OCI-LY3 (cell line): ENCODE data around the gene DGCR6.
"Not testable (repeated sequence)": the region's sequence is repeated elsewhere in the genome, so short reads cannot be mapped to it uniquely, and the experiment has no call there.

Source experiments
- H2AFZ ChIP-seq: fragments of 200-600, 300-600 bp; shearing (Covaris generic); 2 replicates; pipeline ENCODE4 v1.6.0; 2014; ENCODE audit warnings: antibody characterized with exemption, low read depth, low read length
- H3K27ac ChIP-seq: fragments of 200-600, 300-600 bp; sonication (generic); 2 replicates; pipeline ENCODE4 v1.5.1; 2014; ENCODE audit warnings: mild to moderate bottlenecking, low read length, moderate library complexity, mixed read lengths
- H3K27me3 ChIP-seq: fragments of 200-600, 300-600 bp; sonication (generic); 2 replicates; pipeline ENCODE4 v1.6.1; 2014; ENCODE audit warnings: low read depth, low read length, mixed read lengths
- H3K36me3 ChIP-seq: fragments of 200-600, 300-600 bp; sonication (generic); replicated peaks from 2 replicates; pipeline ENCODE3; 2014; ENCODE audit warnings: low read depth, low read length, mixed read lengths
- H3K4me1 ChIP-seq: fragments of 300-600, 200-600 bp; sonication (generic); 2 replicates; pipeline ENCODE4 v1.6.1; 2014; ENCODE audit warnings: low read length, mixed read lengths
- H3K4me2 ChIP-seq: fragments of 200-600, 300-600 bp; sonication (generic); 2 replicates; pipeline ENCODE4 v1.6.1; 2014; ENCODE audit warnings: low read length, mixed read lengths
- H3K4me3 ChIP-seq: fragments of 300-600, 200-600 bp; sonication (generic); 2 replicates; pipeline ENCODE4 v1.5.1; 2014; ENCODE audit warnings: antibody characterized with exemption, mild to moderate bottlenecking, low read length, moderate library complexity
- H3K79me2 ChIP-seq: fragments of 300-600, 200-600 bp; shearing (Covaris generic); 2 replicates; pipeline ENCODE4 v1.6.1; 2014; ENCODE audit warnings: mild to moderate bottlenecking, low read length, mixed read lengths
- H3K9ac ChIP-seq: fragments of 300-600, 200-600 bp; shearing (Covaris generic); 2 replicates; pipeline ENCODE4 v1.6.0; 2014; ENCODE audit warnings: mild to moderate bottlenecking, low read length, moderate library complexity
- H3K9me3 ChIP-seq: fragments of 200-600, 300-600 bp; shearing (Covaris generic); 2 replicates; pipeline ENCODE4 v1.6.1; 2014; ENCODE audit warnings: low read length, mixed read lengths; ENCODE audit not compliant: insufficient read depth
- H4K20me1 ChIP-seq: fragments of 200-600, 300-600 bp; sonication (generic); 2 replicates; pipeline ENCODE4 v1.6.1; 2016; ENCODE audit warnings: low read length, mixed read lengths; ENCODE audit not compliant: insufficient read depth
- CTCF ChIP-seq: fragments of 200-600, 300-600 bp; sonication (generic); IDR thresholded peaks from 2 replicates; pipeline ENCODE4 v1.5.1; 2014; ENCODE audit warnings: antibody characterized with exemption, low read length, low read depth
- EZH2phosphoT487 ChIP-seq: fragments of 200-600 bp; shearing (Covaris generic); IDR thresholded peaks from 2 replicates; pipeline ENCODE4 v1.6.1; 2018; ENCODE audit warnings: antibody characterized with exemption, mixed run types, low read depth

Gene DGCR6

GRCh38 chr22:18896037-18896657 is 10.0 kb upstream of the DGCR6 start:
- not testable (repeated sequence) for H3K9me3 ChIP-seq, H3K4me2 ChIP-seq, H3K36me3 ChIP-seq, H3K4me1 ChIP-seq, H2AFZ ChIP-seq, H3K4me3 ChIP-seq, H3K9ac ChIP-seq, H3K27me3 ChIP-seq, H3K79me2 ChIP-seq, H3K27ac ChIP-seq, H4K20me1 ChIP-seq

DNA sequence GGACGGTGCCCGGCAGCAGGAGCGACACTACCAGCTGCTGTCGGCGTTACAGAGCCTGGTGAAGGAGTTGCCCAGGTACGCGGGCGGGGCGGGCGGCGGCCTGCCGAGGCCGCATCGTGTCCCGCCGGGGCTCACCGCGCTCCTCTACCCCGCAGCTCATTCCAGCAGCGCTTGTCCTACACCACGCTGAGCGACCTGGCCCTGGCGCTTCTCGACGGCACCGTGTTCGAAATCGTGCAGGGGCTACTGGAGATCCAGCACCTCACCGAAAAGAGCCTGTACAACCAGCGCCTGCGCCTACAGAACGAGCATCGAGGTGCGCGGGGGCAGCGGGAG is 258 bp downstream of the DGCR6 start:
- H2AFZ ChIP-seq, H3K4me1 ChIP-seq, H3K4me2 ChIP-seq, H3K36me3 ChIP-seq, H4K20me1 ChIP-seq, H3K9me3 ChIP-seq, H3K9ac ChIP-seq, H3K4me3 ChIP-seq, H3K27me3 ChIP-seq, H3K79me2 ChIP-seq, H3K27ac ChIP-seq: not testable (repeated sequence)

- no peak overlapping the region for H3K27ac ChIP-seq
- H3K27me3 ChIP-seq: no peaks in the 10 kb centered on the region
- H3K9me3 ChIP-seq: no peaks in the 10 kb centered on the region
- H4K20me1 ChIP-seq: no peaks in the 10 kb centered on the region
- H3K79me2 ChIP-seq: no peaks in the 10 kb centered on the region
- H3K4me1 ChIP-seq: no peaks in the 10 kb centered on the region
- H3K4me3 ChIP-seq: no peak overlapping the region
- H3K9ac ChIP-seq: no peak overlapping the region
- H2AFZ ChIP-seq: no peak overlapping the region
- TF ChIP-seq CTCF (no peak), EZH2phosphoT487 (no peak)
- no peaks in the 10 kb centered on the region for H3K36me3 ChIP-seq
- no peak overlapping the region for H3K4me2 ChIP-seq
Observed at GRCh38 chr22:18906896-18907295, 776 bp downstream of the DGCR6 start.

DNA sequence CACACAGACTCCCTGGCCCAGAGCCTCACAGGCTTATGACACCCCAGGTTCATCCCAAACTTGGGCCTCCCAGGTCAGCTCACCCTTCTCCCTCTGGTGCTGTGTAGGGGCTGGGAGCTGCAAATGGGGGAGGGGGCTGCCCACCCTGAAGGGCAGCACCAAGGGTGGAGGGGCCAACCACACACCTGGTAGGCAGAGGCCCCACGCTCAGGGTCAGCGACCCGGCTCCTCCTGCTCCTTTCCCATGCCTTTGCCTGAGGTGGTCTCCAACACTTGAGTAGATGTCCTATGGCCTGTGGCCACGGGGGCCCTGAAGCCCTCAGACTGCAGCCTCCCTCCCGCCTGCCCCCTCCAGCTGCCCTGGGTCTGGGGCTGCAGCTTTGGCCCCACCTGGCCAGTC is 3.4 kb downstream of the DGCR6 start:
- Histone ChIP-seq H3K4me1 (no peaks in the 10 kb centered on the region), H3K4me3 (no peak overlapping the region), H3K27ac (no peak overlapping the region), H3K9me3 (no peaks in the 10 kb centered on the region), H3K79me2 (no peaks in the 10 kb centered on the region), H3K27me3 (no peaks in the 10 kb centered on the region), H3K9ac (no peak overlapping the region), H3K36me3 (no peaks in the 10 kb centered on the region), H3K4me2 (no peak overlapping the region), H4K20me1 (no peaks in the 10 kb centered on the region), H2AFZ (no peak overlapping the region)
- no peak for TF ChIP-seq CTCF
- TF ChIP-seq EZH2phosphoT487: no peak

DNA sequence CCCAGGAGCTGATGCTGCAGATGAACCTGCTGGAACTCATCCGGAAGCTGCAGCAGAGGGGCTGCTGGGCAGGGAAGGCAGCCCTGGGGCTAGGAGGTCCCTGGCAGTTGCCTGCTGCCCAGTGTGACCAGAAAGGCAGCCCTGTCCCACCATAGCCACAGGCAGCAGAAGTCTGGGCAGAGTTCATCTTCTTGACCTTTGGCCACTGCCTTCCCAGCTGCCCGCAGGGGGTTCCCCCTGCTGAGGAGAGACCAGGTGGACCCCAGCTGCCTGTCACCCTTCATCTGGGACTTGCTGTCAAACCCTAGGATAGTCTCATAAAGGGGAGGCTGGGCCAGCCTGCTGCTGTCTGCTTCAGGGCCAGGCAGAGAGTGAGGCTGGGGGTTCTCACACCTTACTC is 5.4 kb downstream of the DGCR6 start:
- not testable (repeated sequence) for H4K20me1 ChIP-seq, H3K4me2 ChIP-seq, H3K27ac ChIP-seq, H2AFZ ChIP-seq, H3K4me1 ChIP-seq, H3K36me3 ChIP-seq, H3K79me2 ChIP-seq, H3K27me3 ChIP-seq, H3K9ac ChIP-seq, H3K4me3 ChIP-seq, H3K9me3 ChIP-seq

- not testable (repeated sequence) for H3K9ac ChIP-seq, H3K27ac ChIP-seq, H3K79me2 ChIP-seq, H4K20me1 ChIP-seq, H3K36me3 ChIP-seq, H3K9me3 ChIP-seq, H3K27me3 ChIP-seq, H2AFZ ChIP-seq, H3K4me3 ChIP-seq, H3K4me1 ChIP-seq, H3K4me2 ChIP-seq
Observed at GRCh38 chr22:18912264-18912946, 6.3 kb downstream of the DGCR6 start.

DNA sequence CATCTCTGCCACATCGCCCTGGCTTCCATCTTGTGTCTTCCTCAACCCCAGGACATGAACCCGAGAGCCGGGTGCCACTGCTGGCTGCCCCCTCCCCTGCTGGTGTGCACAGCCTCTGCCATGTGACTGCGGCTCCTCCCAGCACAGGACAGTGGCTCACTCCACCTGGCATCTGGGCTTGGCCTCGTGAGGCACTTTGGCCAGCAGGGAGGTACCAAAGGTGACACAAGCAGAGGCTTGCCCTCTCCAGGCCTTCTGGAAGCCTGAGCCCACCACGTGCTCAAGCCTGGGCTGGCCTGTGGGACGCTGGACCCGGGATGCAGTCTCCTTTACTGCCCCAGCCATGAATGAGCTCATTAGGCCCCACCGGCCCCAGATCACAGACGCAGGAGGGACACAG is 8.4 kb downstream of the DGCR6 start:
- H3K4me3 ChIP-seq, H2AFZ ChIP-seq, H3K9ac ChIP-seq, H3K4me2 ChIP-seq, H3K27ac ChIP-seq, H3K27me3 ChIP-seq, H3K36me3 ChIP-seq, H3K79me2 ChIP-seq, H3K9me3 ChIP-seq, H3K4me1 ChIP-seq, H4K20me1 ChIP-seq: not testable (repeated sequence)

DNA sequence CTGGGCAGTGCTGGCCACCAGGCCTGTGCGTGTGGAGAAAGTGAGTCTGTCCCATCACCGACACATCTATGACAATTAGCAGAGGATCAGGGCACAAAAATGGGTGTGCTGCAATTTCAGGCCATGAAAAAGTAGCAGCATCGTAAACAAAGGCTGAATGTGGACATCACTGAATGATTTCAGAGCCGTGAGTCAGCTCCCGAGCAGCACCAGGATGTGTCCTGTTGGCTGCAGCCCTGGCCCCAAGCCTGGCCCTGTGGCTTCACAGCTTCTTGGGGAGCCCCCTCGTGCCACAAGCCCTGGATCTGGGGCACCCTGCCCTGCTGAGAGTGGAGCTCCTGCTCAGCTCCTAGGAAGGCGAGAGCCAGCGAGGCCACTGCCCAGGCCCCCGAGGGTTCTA is 9.4 kb downstream of the DGCR6 start:
- H3K9ac ChIP-seq, H3K79me2 ChIP-seq, H3K36me3 ChIP-seq, H3K4me3 ChIP-seq, H3K27ac ChIP-seq, H3K4me2 ChIP-seq, H3K4me1 ChIP-seq, H3K27me3 ChIP-seq, H4K20me1 ChIP-seq, H2AFZ ChIP-seq, H3K9me3 ChIP-seq: not testable (repeated sequence)
